Astrocyte (in vitro differentiated cells and primary cell): ENCODE measurements around the gene LRGUK.

Experiments
- EZH2 ChIP-seq: IDR thresholded peaks from 2 replicates; pipeline ENCODE4 v1.6.1; 2012; ENCODE audit warnings: mild to moderate bottlenecking, low read length, inconsistent platforms; ENCODE audit not compliant: insufficient read depth
- TF ChIP-seq, protein P1 (sequence below): IDR thresholded peaks from 2 replicates; pipeline ENCODE4 v1.5.1; 2011; ENCODE audit warnings: low read depth, mild to moderate bottlenecking, inconsistent platforms, low read length, moderate library complexity; ENCODE audit not compliant: insufficient read depth

DNA sequence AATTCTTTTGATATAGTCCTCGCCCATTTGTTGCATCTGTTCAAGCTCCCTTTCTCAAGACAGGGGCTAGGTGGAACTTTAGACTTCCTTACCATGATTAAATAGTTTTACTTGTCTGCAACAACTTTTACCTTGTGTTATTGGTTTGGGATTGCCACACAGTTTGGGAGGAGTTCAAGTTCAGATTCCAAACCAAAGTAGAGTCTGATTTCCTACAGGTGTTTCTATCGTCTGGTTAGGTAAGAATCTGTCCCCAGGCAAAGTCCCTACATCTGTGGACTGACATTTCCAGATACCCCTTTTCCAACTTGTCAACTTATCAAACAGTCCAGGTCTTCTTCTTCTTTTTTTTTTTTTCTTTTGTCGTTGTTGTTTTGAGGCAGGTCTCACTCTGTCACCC is 93.1 kb downstream of the LRGUK start:
- TF ChIP-seq, protein P1, sequence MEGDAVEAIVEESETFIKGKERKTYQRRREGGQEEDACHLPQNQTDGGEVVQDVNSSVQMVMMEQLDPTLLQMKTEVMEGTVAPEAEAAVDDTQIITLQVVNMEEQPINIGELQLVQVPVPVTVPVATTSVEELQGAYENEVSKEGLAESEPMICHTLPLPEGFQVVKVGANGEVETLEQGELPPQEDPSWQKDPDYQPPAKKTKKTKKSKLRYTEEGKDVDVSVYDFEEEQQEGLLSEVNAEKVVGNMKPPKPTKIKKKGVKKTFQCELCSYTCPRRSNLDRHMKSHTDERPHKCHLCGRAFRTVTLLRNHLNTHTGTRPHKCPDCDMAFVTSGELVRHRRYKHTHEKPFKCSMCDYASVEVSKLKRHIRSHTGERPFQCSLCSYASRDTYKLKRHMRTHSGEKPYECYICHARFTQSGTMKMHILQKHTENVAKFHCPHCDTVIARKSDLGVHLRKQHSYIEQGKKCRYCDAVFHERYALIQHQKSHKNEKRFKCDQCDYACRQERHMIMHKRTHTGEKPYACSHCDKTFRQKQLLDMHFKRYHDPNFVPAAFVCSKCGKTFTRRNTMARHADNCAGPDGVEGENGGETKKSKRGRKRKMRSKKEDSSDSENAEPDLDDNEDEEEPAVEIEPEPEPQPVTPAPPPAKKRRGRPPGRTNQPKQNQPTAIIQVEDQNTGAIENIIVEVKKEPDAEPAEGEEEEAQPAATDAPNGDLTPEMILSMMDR = no peak
- TF ChIP-seq EZH2 = no peak
